Muscle of leg (tissue), 11 donors: ENCODE measurements around the gene ZER1. TPM values are rescaled to one million over a fixed set of nuclear protein-coding genes. Genes with fewer than 3 reads are reported as not detected.
"Not testable (repeated sequence)": the region's sequence is repeated elsewhere in the genome, so short reads cannot be mapped to it uniquely, and the experiment has no call there.

Experiments used
- DNase-seq: peaks from one replicate; pipeline ENCODE4 v3.0.0; 2013
- H3K27ac ChIP-seq: one replicate; pipeline ENCODE4 v1.5.1; 2013; ENCODE audit warnings: mild to moderate bottlenecking, low read length, control low read depth
- H3K27me3 ChIP-seq: one replicate; pipeline ENCODE4 v1.6.1; 2013; ENCODE audit warnings: low read length; ENCODE audit not compliant: control insufficient read depth, insufficient read depth
- H3K36me3 ChIP-seq: one replicate; pipeline ENCODE4 v1.6.1; 2013; ENCODE audit warnings: low read length; ENCODE audit not compliant: control insufficient read depth, insufficient read depth
- H3K4me1 ChIP-seq: one replicate; pipeline ENCODE4 v1.6.1; 2013; ENCODE audit warnings: low read length; ENCODE audit not compliant: control insufficient read depth, insufficient read depth
- H3K4me3 ChIP-seq: one replicate; pipeline ENCODE4 v1.5.1; 2013; ENCODE audit warnings: low read length, control low read depth
- H3K9me3 ChIP-seq: replicated peaks from 2 replicates; pipeline ENCODE4 v1.6.1; 2013; ENCODE audit warnings: low read depth, low read length; ENCODE audit not compliant: control insufficient read depth
- WGBS: methylation state at CpG from one replicate; pipeline ENCODE4 v1.1.5; 2013; ENCODE audit warnings: missing lambda C conversion rate; ENCODE audit not compliant: insufficient coverage; 5-methylcytosine and 5-hydroxymethylcytosine counted together
- polyA plus RNA-seq, 8 donors: library from polyadenylated mRNA; unstranded; fragments of 120-200 nt; gene quantifications; one replicate each; pipeline versions ENCODE4 v1.2.1 to v1.2.3, GENCODE V29; 2013; ENCODE audit warnings: inconsistent platforms in 1 of 8, low replicate concordance in 1 of 8; ENCODE audit not compliant: insufficient read length in 8 of 8, insufficient read depth in 1 of 8
- total RNA-seq: library from RNA; stranded (reverse); fragments of 120-200 nt; gene quantifications from one replicate; pipeline ENCODE4 v1.2.4, GENCODE V29; 2013

The ZER1 gene
- total and polyA plus RNA-seq, 9 donors: 14.2 to 42.6 (median 32.9) TPM

- Histone ChIP-seq H3K27me3 (no peaks in the 10 kb centered on the region), H3K36me3 (peaks cover 62% of the 10 kb centered on the region), H3K4me1 (peaks cover 18% of the 10 kb centered on the region), H3K9me3 (no peaks in the 10 kb centered on the region), H3K27ac (no peak overlapping the region), H3K4me3 (no peak overlapping the region)
- WGBS: 70% methylated on average over 2 of the region's 4 CpGs
- no peak for DNase-seq
These were observed 18.8 kb upstream of the ZER1 start for GRCh38 chr9:128790536-128790935.

DNA sequence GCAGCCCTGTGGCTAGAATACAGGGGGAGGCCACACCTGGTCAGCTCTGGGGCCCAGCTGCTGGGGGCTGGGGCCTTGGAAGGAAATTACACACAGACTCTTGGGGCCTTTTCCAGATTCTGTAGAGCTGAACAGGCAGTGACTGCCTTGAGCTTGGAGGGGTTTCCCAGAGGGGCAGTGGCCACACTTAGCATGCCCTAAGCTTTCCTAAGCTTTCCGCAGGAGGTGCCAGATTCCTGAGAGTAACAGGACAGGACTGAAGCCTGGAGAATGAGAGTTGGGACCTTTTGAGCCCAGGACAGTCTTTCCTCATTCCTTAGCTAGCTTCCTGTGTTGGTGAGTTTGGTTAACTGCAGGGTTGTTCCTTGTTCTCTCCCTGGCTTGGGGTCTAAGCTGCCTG, 16.7 kb upstream of the ZER1 start:
- peaks cover 24% of the 10 kb centered on the region for H3K4me1 ChIP-seq
- no peak overlapping the region for H3K27ac ChIP-seq
- no peak for DNase-seq
- H3K36me3 ChIP-seq: peaks cover 44% of the 10 kb centered on the region
- peak overlapping the region; percentile 99 for H3K4me3 ChIP-seq
- H3K27me3 ChIP-seq: no peaks in the 10 kb centered on the region
- WGBS: 25% methylated on average over 1 of the region's 1 CpG
- no peaks in the 10 kb centered on the region for H3K9me3 ChIP-seq

GRCh38 chr9:128787659-128788058, 15.9 kb upstream of the ZER1 start:
- H3K4me3 ChIP-seq: peak overlapping the region; percentile 99
- peaks cover 36% of the 10 kb centered on the region for H3K36me3 ChIP-seq
- WGBS: 0% methylated on average over 2 of the region's 7 CpGs
- no peaks in the 10 kb centered on the region for H3K27me3 ChIP-seq
- H3K4me1 ChIP-seq: peaks cover 28% of the 10 kb centered on the region
- no peaks in the 10 kb centered on the region for H3K9me3 ChIP-seq
- peak overlapping the region; percentile 84 for H3K27ac ChIP-seq
- DNase-seq: peak; percentile 46

- DNase-seq: peak; percentile 90
These were observed 15.2 kb upstream of the ZER1 start, which contains the start of gene TBC1D13 for GRCh38 chr9:128786681-128787601. Gene TBC1D13, plus strand, starts transcription at chr9:128787253. Its CDS starts 101 bp downstream, at chr9:128787354.

GRCh38 chr9:128785427-128785826, 13.7 kb upstream of the ZER1 start:
- WGBS: 100% methylated on average over 1 of the region's 6 CpGs
- H3K4me1 ChIP-seq: peaks cover 31% of the 10 kb centered on the region
- no peak overlapping the region for H3K27ac ChIP-seq
- H3K36me3 ChIP-seq: peaks cover 14% of the 10 kb centered on the region
- peaks cover 4% of the 10 kb centered on the region for H3K9me3 ChIP-seq
- no peaks in the 10 kb centered on the region for H3K27me3 ChIP-seq
- no peak overlapping the region for H3K4me3 ChIP-seq
- DNase-seq: no peak

More at GRCh38 chr9:128786681-128787601, 15.2 kb upstream of the ZER1 start, which contains the start of gene TBC1D13:
- H3K36me3 ChIP-seq: peaks cover 29% of the 10 kb centered on the region
- peak within 1 kb of the TSS; percentile 92 for H3K27ac ChIP-seq
- H3K4me1 ChIP-seq: peaks cover 31% of the 10 kb centered on the region
- WGBS: 4% methylated on average over 64 of the region's 64 CpGs
- peak within 1 kb of the TSS; percentile 99 for H3K4me3 ChIP-seq
- H3K9me3 ChIP-seq: no peaks in the 10 kb centered on the region
- no peaks in the 10 kb centered on the region for H3K27me3 ChIP-seq

- Histone ChIP-seq H3K27ac (peak overlapping the region; percentile 89), H3K9me3 (peaks cover 4% of the 10 kb centered on the region), H3K27me3 (no peaks in the 10 kb centered on the region), H3K4me3 (no peak overlapping the region), H3K4me1 (peaks cover 21% of the 10 kb centered on the region), H3K36me3 (no peaks in the 10 kb centered on the region)
- no peak for DNase-seq
- WGBS: no CpG with 5 or more reads among the region's 1 CpG
These were observed 10.9 kb upstream of the ZER1 start for GRCh38 chr9:128782669-128783068.

DNA sequence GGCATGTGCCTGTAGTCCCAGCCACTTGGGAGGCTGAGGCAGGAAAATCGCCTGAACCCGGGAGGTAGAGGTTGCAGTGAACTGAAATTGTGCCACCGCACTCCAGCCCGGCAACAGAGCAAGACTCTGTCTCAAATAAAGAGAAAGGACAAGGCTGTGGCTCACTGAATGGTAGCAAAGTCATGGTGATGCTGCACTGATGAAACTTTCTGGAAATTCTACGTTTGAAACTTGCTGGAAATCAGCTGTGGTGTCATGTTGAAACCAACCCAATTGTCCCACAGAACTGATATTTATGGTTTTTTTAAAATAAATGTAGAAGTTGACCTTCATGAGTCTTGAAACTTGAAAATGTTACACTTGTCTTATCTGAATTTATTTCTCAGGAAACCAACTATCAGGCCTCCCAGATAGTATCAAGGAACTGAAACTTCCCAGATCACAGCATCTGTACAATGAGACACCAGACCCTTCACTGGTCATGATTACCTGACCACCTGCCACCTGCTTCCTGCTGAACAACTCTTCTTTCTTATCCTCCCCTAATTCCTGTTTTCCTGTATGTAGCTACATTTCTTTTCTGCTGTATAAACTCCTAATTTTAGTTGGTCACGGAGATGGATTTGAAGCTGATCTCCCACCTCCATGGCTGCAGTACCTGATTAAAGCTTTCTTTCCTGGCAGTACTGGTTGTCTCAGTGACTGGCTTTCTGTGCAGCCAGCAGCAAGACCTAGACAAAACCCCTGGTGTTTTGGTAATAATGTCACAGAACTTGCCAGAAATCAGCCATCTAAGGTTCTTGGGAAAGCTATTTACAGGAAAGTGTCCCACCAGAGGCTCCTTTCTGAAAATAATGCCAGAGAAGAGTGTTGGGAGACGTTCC, 9.7 kb upstream of the ZER1 start:
- Histone ChIP-seq H3K27ac (no peak overlapping the region), H3K27me3 (no peaks in the 10 kb centered on the region), H3K9me3 (peaks cover 4% of the 10 kb centered on the region), H3K4me3 (no peak overlapping the region), H3K36me3 (no peaks in the 10 kb centered on the region), H3K4me1 (peaks cover 14% of the 10 kb centered on the region)
- 82% methylated on average over 2 of the region's 7 CpGs for WGBS
- DNase-seq: no peak

GRCh38 chr9:128780093-128780492, 8.4 kb upstream of the ZER1 start:
- H3K9me3 ChIP-seq: peaks cover 12% of the 10 kb centered on the region
- not testable (repeated sequence) for H3K27ac ChIP-seq, H3K27me3 ChIP-seq, DNase-seq, H3K36me3 ChIP-seq, H3K4me3 ChIP-seq
- peaks cover 14% of the 10 kb centered on the region for H3K4me1 ChIP-seq
- WGBS: 86% methylated on average over 4 of the region's 27 CpGs

DNA sequence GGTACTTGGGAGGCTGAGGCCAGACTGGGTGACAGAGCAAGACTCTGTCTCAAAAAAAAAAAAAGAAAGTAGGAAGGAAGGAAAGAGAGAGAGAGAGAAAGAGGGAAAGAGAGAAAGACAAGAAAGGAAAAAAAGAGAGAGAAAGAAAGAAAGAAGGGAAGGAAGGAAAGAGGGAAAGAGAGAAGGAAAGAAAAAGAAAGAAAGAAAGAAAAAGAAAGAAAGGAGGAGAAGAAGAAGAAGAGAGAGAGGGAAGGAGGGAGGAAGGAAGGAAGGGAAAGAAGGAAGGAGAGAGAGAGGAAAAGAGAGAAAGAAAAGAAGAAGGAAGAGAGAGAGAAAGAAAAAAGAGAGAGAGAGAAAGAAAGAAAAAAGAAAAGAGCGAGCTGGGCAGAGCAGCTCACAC, 3.1 kb upstream of the ZER1 start:
- Histone ChIP-seq H3K27me3 (no peaks in the 10 kb centered on the region), H3K27ac (no peak overlapping the region), H3K36me3 (no peaks in the 10 kb centered on the region), H3K4me1 (peaks cover 15% of the 10 kb centered on the region), H3K9me3 (peaks cover 8% of the 10 kb centered on the region), H3K4me3 (no peak overlapping the region)
- DNase-seq: no peak
- no CpG with 5 or more reads among the region's 1 CpG for WGBS

DNA sequence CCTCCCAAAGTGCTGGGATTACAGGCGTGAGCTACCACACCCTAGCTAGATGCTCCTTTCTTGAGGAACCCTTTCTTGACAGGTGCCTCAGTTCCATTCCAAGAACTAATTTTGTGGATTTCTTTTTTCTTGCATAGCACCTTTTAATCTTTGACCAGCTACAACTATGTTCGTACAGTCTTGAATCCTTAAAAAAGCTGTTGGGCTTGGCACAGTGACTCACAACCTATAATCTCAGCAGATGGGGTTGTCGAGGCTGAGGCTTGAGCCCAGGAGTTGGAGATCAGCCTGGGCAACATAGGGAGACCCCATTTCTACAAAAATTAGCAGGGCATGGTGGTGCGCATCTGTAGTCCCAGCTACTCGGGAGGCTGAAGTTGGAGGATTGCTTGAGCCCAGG, 1.3 kb upstream of the ZER1 start:
- Histone ChIP-seq H3K27ac (no peak overlapping the region), H3K4me1 (peaks cover 15% of the 10 kb centered on the region), H3K36me3 (peaks cover 4% of the 10 kb centered on the region), H3K27me3 (no peaks in the 10 kb centered on the region), H3K4me3 (no peak overlapping the region), H3K9me3 (peaks cover 8% of the 10 kb centered on the region)
- DNase-seq: no peak
- WGBS: 91% methylated on average over 5 of the region's 5 CpGs
